GM19324 (cell line): ENCODE results near the gene CTNNBIP1.

Source experiments
- ATAC-seq: cut with Tn5 transposase; IDR thresholded peaks from one replicate; pipeline ENCODE4 v1.9.1; 2021; ENCODE audit warnings: mild to moderate bottlenecking, moderate library complexity; ENCODE audit not compliant: unreplicated experiment, low FRiP score

Gene CTNNBIP1

GRCh38 chr1:9859281-9860014 is 50.6 kb downstream of the CTNNBIP1 start:
- ATAC-seq, result no peak

DNA sequence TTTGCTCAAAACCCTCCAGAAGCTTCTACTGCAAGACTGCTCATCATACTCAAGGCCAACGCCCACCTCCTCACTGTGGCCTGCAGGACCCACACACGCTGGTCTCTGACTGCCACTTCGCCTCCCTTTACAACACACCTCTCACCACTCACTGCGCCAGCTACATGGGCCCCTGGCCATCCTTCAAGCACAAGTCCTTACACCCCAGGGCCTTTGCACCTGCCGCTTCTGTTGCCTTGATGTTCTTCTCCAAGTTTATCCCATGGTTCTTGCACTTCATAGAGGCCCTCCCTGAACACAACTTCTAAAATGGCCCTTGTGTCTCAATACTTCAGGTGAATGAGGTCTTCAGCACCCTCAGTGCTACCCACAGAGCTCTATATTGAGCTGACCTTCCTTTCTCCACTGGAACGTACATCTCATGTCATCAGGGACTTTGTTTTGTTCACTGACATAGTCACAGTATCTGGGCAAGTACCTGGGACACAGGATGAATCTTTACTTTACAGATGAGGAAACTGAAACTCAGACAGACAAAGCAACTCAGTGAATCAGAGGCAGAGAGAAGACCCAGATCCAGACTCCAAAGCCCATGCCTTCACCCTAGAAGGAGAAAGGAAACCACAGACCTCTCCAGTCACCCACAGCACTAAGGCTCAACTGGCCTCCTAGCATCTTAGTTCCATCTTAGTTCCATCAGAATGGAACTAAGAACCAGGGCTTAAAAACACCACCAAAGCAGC is 51.6 kb downstream of the CTNNBIP1 start:
- ATAC-seq, result no peak

DNA sequence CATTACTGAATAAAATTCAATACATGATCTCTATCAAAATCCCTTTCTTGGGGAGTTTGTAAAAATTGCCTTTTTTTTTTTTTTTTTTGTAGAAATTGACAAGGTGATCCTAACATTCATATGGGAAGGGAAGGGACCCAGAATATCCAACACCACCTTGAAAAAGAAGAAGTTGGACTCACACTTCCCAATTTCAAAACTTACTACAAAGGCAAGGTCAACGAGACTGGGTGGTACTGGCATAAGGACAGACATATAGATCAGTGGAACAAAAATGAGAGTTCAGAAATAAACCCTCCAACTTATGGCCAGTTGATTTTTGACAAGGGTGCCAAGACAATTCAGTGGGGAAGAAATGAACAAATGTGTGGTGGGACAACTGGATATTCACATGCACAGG is 54.9 kb downstream of the CTNNBIP1 start:
- ATAC-seq, result no peak

- ATAC-seq, result no peak
These were observed 56.8 kb downstream of the CTNNBIP1 start for GRCh38 chr1:9853249-9853595.

DNA sequence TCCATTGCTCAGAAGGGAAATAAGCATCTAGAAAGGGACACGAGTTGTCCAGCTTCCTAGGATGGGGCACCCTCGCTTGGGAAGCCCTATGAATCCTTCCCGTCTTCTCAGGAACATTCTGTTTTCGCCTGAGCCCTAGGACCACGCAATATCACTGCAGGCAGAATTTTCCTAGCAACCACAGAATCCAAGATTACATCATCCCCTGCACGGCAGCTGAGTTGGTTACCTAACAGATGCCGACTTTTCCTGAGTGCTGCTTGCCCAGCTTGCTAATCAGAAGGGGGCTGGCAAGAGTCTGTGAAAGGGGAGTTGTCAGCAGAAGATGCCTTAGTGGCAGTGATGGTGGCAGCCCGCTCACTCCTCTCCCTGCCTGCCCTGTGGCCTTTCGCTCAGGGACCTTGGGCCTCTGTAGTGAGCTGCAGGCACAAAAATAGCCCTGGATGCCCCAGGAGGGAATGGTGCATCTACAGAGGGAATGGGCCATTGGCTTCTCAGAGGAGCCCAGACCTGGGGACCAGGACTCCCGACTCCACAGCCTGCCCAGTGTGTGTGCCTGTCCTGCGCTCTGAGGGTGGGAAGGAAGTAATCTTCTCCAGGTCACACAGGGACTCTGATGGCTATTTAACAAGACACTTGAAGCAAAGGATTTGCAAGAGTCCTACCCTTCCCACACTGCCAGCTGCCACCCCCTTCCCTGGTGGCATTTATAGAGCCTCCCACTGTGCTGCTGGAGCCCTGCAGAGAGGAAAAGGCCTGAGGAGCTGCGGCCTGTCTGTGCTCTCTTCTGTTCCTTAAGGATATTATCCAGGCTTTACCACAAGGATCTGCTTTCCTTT is 57.4 kb downstream of the CTNNBIP1 start:
- ATAC-seq, result no peak

DNA sequence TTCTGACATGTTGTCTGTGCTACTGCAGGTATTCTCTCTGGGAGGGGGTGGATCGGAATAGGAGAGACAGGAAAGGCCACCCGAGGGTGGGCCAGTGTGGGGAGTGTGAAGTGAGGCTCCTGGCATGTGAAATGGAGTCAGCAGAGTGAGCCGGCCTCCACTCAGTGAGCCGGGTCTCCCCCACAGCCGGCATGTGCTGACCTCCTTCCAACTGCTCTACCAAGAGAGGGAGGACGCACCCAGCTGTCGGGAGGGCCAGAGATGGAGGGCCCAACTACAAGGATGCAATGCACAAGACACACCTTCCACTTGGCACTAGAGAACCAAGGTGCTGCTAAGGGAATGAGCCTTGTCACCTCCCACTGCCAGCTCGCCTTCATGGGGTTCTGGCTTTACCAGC is 58.1 kb downstream of the CTNNBIP1 start:
- ATAC-seq, result no peak

GRCh38 chr1:9850442-9851162 is 59.5 kb downstream of the CTNNBIP1 start:
- no peak for ATAC-seq

- no peak for ATAC-seq
These were observed 60.2 kb downstream of the CTNNBIP1 start for GRCh38 chr1:9849691-9850441.

DNA sequence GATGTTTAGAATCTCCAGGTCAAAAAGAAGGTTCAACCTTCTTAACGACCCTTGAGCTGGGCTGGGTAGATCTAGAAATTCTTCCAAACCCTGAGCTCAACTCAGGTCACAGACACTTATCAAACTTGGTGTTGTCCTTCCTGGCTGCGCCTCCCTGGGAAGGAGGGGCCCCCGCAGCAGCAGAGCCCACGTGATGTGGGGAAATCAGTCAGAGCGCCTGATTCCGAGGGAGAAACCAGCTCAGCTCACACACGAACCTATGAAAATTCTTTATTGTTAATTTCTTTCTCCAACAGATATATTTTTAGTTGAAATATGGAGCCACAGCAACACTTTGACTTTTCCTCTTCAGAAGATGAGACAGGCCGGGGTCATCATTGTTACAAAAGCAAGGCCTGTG is 62.0 kb downstream of the CTNNBIP1 start:
- ATAC-seq, result no peak

DNA sequence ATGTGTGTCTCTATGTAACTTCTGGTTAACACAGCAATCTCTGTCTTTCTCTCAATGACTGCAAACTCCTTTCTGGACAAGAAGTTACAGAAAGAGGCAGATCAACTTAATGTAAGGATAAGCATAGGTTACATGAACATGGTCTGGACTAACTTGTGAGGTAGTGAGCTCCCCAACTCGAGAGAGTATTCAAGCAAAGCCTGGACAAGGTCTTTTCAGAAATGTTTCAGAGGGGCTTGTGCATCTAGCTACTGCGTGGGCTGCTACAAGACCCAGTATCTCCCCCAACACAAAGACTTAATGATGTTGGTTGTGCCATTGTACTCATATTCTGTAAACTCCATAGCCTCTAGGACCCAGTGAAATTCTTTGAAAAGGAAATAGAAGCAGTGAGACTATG is 62.8 kb downstream of the CTNNBIP1 start:
- no peak for ATAC-seq

DNA sequence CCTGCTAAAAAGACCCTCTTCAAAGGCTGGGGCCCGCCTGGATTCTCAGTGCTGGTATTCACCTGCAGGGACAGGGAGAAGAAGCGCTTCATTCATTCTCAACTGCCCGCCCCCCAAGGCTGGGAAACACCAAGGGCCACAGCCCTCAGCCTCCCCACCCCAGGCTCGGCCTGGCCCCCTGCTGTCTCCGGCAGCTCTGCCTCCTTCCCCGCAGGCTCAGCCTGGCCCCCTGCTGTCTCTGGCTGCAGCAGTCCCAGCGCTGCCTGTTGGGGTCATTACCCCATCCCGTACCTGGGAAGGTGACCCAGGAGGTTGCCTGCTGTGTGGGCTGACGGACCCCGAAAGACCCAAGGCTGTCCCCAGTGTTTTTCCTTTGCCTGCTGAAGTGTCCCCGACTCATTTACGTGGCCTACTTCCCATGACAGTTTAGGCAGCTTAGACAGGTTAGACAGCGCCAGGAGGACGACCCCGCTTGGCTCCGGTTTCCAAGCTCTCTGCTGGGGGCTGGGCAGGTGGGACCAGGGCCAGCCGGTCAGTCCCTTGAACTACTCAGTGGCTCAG is 63.4 kb downstream of the CTNNBIP1 start:
- no peak for ATAC-seq

- no peak for ATAC-seq
These were observed 64.2 kb downstream of the CTNNBIP1 start for GRCh38 chr1:9845914-9846313.

DNA sequence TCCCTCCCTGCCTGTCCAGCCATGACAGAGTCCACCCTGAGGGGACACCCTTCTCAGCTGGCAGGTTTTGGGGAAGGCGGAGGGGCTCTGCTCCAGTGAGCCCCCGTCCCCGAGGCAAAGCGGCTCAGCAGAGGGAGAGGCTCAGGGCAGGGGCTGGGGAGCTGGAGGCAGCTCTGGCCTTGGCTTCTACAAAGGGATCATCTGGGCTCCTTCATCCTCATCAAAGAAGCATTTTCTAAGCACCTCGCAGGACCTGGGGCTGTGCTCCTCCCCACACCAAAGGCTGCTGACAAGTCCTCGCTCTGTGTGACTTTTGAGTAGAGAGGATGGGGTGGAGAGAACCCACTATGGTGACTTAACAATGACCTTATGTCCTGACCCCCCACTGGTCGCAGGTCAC is 65.3 kb downstream of the CTNNBIP1 start:
- no peak for ATAC-seq

GRCh38 chr1:9844106-9844505 is 66.0 kb downstream of the CTNNBIP1 start:
- no peak for ATAC-seq

DNA sequence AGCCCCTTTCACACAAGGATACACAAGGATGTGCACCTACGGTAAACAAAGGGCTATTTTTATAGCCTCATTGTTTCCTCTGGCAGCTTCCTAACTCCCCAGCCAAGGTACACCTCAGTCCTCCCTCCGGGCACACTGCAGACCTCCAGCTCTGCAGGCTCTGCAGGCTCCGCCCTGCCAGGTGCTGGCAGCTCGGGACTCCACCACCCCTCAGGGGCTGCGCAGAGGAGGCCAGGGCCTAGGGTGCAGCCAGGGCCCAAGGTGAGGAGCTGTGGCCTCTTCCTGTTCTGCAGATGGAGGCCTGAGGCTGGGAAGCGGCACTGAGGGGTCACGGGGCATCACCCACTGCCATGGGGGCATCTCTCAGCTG is 66.5 kb downstream of the CTNNBIP1 start:
- ATAC-seq, result no peak

- no peak for ATAC-seq
These were observed 67.1 kb downstream of the CTNNBIP1 start for GRCh38 chr1:9842781-9843575.

DNA sequence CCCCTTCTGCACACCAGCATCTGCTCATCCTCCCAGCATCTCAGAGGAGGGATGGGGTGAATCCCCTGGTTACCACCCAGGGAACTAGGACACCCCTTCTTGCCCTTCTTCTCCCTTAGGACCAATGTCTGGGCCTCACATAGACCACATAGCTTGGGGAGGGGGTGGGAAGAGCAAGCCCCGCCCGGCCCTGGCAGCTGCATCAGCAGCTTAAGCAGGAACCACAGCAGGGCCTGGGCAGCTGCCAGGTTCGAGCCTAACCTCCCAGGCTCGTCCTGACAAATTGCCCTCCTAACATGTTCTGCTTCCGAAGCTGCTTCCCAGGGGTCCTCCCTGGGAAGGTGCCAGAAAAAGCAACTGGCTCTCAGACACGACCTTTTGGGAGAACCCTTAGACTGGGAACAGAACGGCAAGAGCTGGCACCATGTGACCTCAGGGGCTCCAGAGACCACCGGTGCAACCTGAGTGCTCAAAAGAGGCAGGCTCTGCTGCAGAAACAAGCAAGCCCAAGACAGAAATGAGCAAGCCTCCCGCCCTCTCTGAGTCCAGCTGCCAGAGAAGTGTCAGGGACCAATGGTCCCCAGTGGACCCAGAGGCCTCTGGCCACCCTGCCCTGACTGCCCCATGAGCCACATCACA is 67.9 kb downstream of the CTNNBIP1 start:
- no peak for ATAC-seq

- ATAC-seq, result no peak
These were observed 68.6 kb downstream of the CTNNBIP1 start for GRCh38 chr1:9841460-9841859.
